OCI-M2 (cell line): ENCODE data around the gene ZDHHC24.
"Not testable (repeated sequence)": the region's sequence is repeated elsewhere in the genome, so short reads cannot be mapped to it uniquely, and the experiment has no call there.

Experiments used
- DNase-seq: peaks from one replicate; lab custom pipeline; 2025; ENCODE audit not compliant: unreplicated experiment; lab: John Stamatoyannopoulos, UW

The ZDHHC24 gene

GRCh38 chr11:66545701-66546367 lies at the start of gene ZDHHC24:
ZDHHC24 (minus strand) TSS chr11:66546048; CDS start chr11:66546003, 45 bp downstream.
- DNase-seq = peak; percentile 79

- DNase-seq = no peak
These were observed 49.5 kb upstream of the ZDHHC24 start for GRCh38 chr11:66595245-66595904.

GRCh38 chr11:66593650-66594049 lies 47.8 kb upstream of the ZDHHC24 start:
- DNase-seq = no peak

- DNase-seq = no peak
These were observed 47.4 kb upstream of the ZDHHC24 start for GRCh38 chr11:66593303-66593635.

- peak; percentile 57 for DNase-seq
These were observed 46.8 kb upstream of the ZDHHC24 start, which contains the start of the genes CCDC87 and CCS for GRCh38 chr11:66592457-66593302. CCDC87 (minus strand) TSS chr11:66593063; CDS start chr11:66593015, 48 bp downstream. CCS (plus strand) TSS chr11:66593185; CDS start chr11:66593262, 77 bp downstream.

- DNase-seq = no peak
These were observed 45.3 kb upstream of the ZDHHC24 start for GRCh38 chr11:66591175-66591574.

- no peak for DNase-seq
These were observed 44.3 kb upstream of the ZDHHC24 start for GRCh38 chr11:66589996-66590675.

GRCh38 chr11:66589315-66589714 lies 43.5 kb upstream of the ZDHHC24 start:
- DNase-seq = not testable (repeated sequence)

GRCh38 chr11:66586136-66586535 lies 40.3 kb upstream of the ZDHHC24 start:
- DNase-seq = no peak

- DNase-seq = not testable (repeated sequence)
These were observed 39.6 kb upstream of the ZDHHC24 start for GRCh38 chr11:66585447-66585846.

- not testable (repeated sequence) for DNase-seq
These were observed 36.8 kb upstream of the ZDHHC24 start for GRCh38 chr11:66582565-66583147.

GRCh38 chr11:66581261-66581660 lies 35.4 kb upstream of the ZDHHC24 start:
- no peak for DNase-seq

- DNase-seq = no peak
These were observed 35.0 kb upstream of the ZDHHC24 start for GRCh38 chr11:66580803-66581202.

GRCh38 chr11:66579017-66579606 lies 33.3 kb upstream of the ZDHHC24 start:
- DNase-seq = no peak

- DNase-seq = no peak
These were observed 25.0 kb upstream of the ZDHHC24 start for GRCh38 chr11:66570850-66571180.

GRCh38 chr11:66570079-66570849 lies 24.4 kb upstream of the ZDHHC24 start:
- no peak for DNase-seq

- DNase-seq = no peak
These were observed 23.2 kb upstream of the ZDHHC24 start for GRCh38 chr11:66569076-66569475.

- peak; percentile 28 for DNase-seq
These were observed 22.5 kb upstream of the ZDHHC24 start, which contains the start of gene CTSF for GRCh38 chr11:66568124-66568916. CTSF (minus strand) TSS chr11:66568606; CDS start chr11:66568486, 120 bp downstream.

GRCh38 chr11:66567787-66568123 lies 21.9 kb upstream of the ZDHHC24 start:
- no peak for DNase-seq
